Measurements from ENCODE around the gene SSPN. TPM values are rescaled to one million over a fixed set of nuclear protein-coding genes. Genes with fewer than 3 reads are reported as not detected.

Gene SSPN
- total RNA-seq, 1 experiment from 2014 or later: 1.8 TPM

- POLR2A ChIA-PET: no interaction called here
- DNase-seq (ENCODE audit: low spot score) (no peak), ATAC-seq (no peak)
- peaks cover 24% of the 10 kb centered on the region for H3K36me3 Mint-ChIP-seq
- no peaks in the 10 kb centered on the region for H3K4me1 Mint-ChIP-seq
- H3K4me3 Mint-ChIP-seq: no peak overlapping the region
- peaks cover 39% of the 10 kb centered on the region for H3K9me3 Mint-ChIP-seq
- TF ChIP-seq SMAD3 (CRISPR knock-in tag; IDR thresholded peaks at IDR 0.05; ENCODE audit: borderline replicate concordance): no peak
- no peak for TF ChIP-seq CREM (CRISPR knock-in tag; IDR thresholded peaks at IDR 0.05)
- TF ChIP-seq ZNF121 (CRISPR knock-in tag; IDR thresholded peaks at IDR 0.05): no peak
- no peak for TF ChIP-seq TCF7 (CRISPR knock-in tag; IDR thresholded peaks at IDR 0.05; ENCODE audit: low read depth)
- no peak for TF ChIP-seq ARID4B (CRISPR knock-in tag; IDR thresholded peaks at IDR 0.05; ENCODE audit: borderline replicate concordance)
- no peak for TF ChIP-seq GABPB1 (CRISPR knock-in tag; IDR thresholded peaks at IDR 0.05)
- no peak for TF ChIP-seq CBFB (CRISPR knock-in tag; IDR thresholded peaks at IDR 0.05; ENCODE audit: low read depth)
- TF ChIP-seq SP1 (CRISPR knock-in tag; conservative IDR thresholded peaks at IDR 0.05): no peak
- TF ChIP-seq FOXP4 (CRISPR knock-in tag; IDR thresholded peaks at IDR 0.05): no peak
- TF ChIP-seq KAT7 (CRISPR knock-in tag; IDR thresholded peaks at IDR 0.05; ENCODE audit: borderline replicate concordance): no peak
- no peak for TF ChIP-seq ZNF317 (CRISPR knock-in tag; IDR thresholded peaks at IDR 0.05; ENCODE audit: borderline replicate concordance, low read depth)
- no peak for TF ChIP-seq OVOL2 (CRISPR knock-in tag; IDR thresholded peaks at IDR 0.05; ENCODE audit: borderline replicate concordance)
- no peak for TF ChIP-seq USF2 (CRISPR knock-in tag; IDR thresholded peaks at IDR 0.05)
- H3K27ac Mint-ChIP-seq: no peak overlapping the region
- CTCF ChIA-PET: no interaction called here
- no peaks in the 10 kb centered on the region for H3K27me3 Mint-ChIP-seq (ENCODE audit: low read depth)
These were observed 56.2 kb downstream of the SSPN start for GRCh38 chr12:26251600-26251999.

GRCh38 chr12:26252946-26253345, 57.6 kb downstream of the SSPN start:
- ATAC-seq: no peak
- CTCF ChIA-PET: no interaction called here
- no peak for DNase-seq (ENCODE audit: low spot score)
- no peaks in the 10 kb centered on the region for H3K27me3 Mint-ChIP-seq (ENCODE audit: low read depth)
- H3K36me3 Mint-ChIP-seq: peaks cover 34% of the 10 kb centered on the region
- no peaks in the 10 kb centered on the region for H3K4me1 Mint-ChIP-seq
- no peak overlapping the region for H3K4me3 Mint-ChIP-seq
- POLR2A ChIA-PET: no interaction called here
- H3K27ac Mint-ChIP-seq: no peak overlapping the region
- H3K9me3 Mint-ChIP-seq: peaks cover 50% of the 10 kb centered on the region
- TF ChIP-seq GRHL2 (CRISPR knock-in tag; IDR thresholded peaks at IDR 0.05; ENCODE audit: insufficient replicate concordance, severe bottlenecking): no peak
- TF ChIP-seq OVOL2 (CRISPR knock-in tag; IDR thresholded peaks at IDR 0.05; ENCODE audit: borderline replicate concordance): no peak
- no peak for TF ChIP-seq ATF1 (CRISPR knock-in tag; IDR thresholded peaks at IDR 0.05)
- no peak for TF ChIP-seq ZSCAN18 (CRISPR knock-in tag; IDR thresholded peaks at IDR 0.05)
- TF ChIP-seq ZNF423 (CRISPR knock-in tag; IDR thresholded peaks at IDR 0.05): no peak
- no peak for TF ChIP-seq ZNF416 (CRISPR knock-in tag; IDR thresholded peaks at IDR 0.05)
